ENCODE measurements around the gene PPP4R2.

GRCh38 chr3:73056845-73057150, 60.2 kb downstream of the PPP4R2 start:
- TF ChIP-seq, protein P1, sequence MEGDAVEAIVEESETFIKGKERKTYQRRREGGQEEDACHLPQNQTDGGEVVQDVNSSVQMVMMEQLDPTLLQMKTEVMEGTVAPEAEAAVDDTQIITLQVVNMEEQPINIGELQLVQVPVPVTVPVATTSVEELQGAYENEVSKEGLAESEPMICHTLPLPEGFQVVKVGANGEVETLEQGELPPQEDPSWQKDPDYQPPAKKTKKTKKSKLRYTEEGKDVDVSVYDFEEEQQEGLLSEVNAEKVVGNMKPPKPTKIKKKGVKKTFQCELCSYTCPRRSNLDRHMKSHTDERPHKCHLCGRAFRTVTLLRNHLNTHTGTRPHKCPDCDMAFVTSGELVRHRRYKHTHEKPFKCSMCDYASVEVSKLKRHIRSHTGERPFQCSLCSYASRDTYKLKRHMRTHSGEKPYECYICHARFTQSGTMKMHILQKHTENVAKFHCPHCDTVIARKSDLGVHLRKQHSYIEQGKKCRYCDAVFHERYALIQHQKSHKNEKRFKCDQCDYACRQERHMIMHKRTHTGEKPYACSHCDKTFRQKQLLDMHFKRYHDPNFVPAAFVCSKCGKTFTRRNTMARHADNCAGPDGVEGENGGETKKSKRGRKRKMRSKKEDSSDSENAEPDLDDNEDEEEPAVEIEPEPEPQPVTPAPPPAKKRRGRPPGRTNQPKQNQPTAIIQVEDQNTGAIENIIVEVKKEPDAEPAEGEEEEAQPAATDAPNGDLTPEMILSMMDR (IDR thresholded peaks at IDR 0.05; ENCODE audit: insufficient read depth, low read length, poor library complexity, severe bottlenecking) = no peak
- no peak for TF ChIP-seq EZH2phosphoT487 (conservative IDR thresholded peaks at IDR 0.05; ENCODE audit: low read length)
